ENCODE measurements around the gene APOBEC2.

GRCh38 chr6:41043151-41043550 lies 9.9 kb upstream of the APOBEC2 start:
- TF ChIP-seq POLR2A (IDR thresholded peaks at IDR 0.05): no peak
- no peak for TF ChIP-seq CTCF (IDR thresholded peaks at IDR 0.05)
- TF ChIP-seq EP300 (IDR thresholded peaks at IDR 0.05): no peak
- no peak for TF ChIP-seq POLR2AphosphoS5 (IDR thresholded peaks at IDR 0.05)

Data from stomach (tissue), 4 donors.